H4 (cell line): ENCODE data around the gene SLC22A23. TPM values are rescaled to one million over a fixed set of nuclear protein-coding genes. Genes with fewer than 3 reads are reported as not detected.
A peak's percentile ranks its signal among the peaks of the same experiment; 100 is the strongest.

Experiments
- DNase-seq: peaks from one replicate; pipeline ENCODE4 v3.0.0-alpha.2; 2015; ENCODE audit warnings: low spot score
- total RNA-seq: library from RNA; depleted of rRNA; stranded (reverse); fragments of >200 nt; shearing (Covaris generic); gene quantifications from 2 replicates; pipeline ENCODE4 v1.2.3, GENCODE V29; 2014

The SLC22A23 gene
- total RNA-seq, 1 experiment from 2014 or later, result 1.9 TPM

- no peak for DNase-seq
Measured at GRCh38 chr6:3371222-3371949, 85.5 kb downstream of the SLC22A23 start.

DNA sequence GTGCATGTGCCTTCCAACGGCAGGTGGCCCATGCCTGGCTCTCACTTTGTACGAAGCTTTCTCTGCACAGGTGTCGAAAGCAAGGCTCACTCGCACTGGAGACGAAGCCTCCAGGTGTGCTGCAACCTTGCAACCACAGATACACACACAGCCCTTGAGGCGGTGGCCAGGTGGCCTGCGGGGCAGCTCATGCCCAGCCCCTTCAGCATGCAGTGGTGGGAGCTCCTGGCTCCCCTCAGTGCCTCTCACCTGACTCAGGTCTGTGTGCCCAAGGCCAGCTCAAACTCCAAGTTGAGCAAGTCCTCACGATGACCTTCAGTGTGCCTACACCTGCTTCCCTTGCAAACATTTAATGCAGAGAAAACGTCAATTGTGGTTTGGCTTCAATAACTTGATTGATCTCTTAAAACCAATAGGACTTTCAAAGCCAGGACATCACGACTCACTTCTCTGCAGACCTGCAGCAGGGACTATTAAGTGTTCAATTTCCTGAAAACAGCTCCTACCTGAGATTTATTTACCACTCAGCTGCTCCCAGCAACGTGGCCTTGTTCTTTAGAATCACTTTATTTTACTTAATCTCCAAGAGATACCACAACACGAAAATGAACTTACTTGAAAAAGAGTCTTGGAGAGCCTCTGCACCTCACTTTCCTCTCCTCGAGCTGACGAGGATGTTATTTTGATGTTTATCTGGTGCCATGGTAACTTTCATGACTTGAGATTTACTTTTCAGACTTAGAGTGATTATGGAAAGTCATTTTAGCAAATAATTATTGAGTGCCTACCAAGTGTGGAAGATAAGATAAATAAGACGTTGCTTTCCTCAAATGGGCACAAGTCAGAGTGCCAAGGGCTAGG, 86.3 kb downstream of the SLC22A23 start:
- no peak for DNase-seq

GRCh38 chr6:3369985-3370360, 86.9 kb downstream of the SLC22A23 start:
- DNase-seq, result no peak

- DNase-seq, result no peak
Measured at GRCh38 chr6:3368685-3369084, 88.2 kb downstream of the SLC22A23 start.

GRCh38 chr6:3367630-3368029, 89.2 kb downstream of the SLC22A23 start:
- no peak for DNase-seq

DNA sequence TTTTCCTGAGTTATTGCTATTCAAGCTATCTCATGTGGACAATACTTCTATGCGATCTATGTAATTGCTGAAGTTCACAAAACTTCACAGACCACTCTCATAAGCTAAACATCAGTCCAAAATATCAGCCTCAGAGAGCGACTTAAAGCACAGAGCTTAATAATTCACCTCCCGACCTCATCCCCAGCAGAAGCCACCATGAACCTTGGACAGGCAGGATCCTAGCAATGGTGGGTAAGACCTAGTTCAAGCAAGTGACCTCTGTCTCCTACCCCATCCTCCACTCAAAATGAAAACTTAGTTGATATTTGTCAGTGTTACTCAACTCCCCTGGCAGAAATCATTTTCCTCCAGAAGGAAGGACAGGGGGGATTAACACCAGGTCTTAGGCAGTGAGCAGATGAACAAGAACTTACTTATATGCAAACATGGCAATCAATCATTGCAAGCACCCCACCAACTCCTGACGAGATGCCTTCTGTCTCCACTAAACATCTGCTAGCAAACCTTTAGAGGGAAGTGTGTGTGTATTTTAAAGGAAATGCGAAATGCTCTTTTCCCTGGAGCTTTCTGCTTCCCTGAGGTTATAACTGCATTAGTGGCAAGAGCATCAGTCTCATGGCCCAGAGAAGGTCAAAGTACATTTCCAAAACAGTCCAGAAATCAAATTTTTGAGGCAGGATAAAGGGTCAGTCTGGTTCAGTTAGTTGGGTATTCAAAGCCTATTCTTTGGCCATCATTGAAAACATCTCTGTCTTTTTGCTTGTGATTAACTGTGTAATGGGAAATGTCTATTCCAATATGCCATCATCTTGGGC, 90.0 kb downstream of the SLC22A23 start:
- no peak for DNase-seq

- no peak for DNase-seq
Measured at GRCh38 chr6:3364391-3364790, 92.5 kb downstream of the SLC22A23 start.

DNA sequence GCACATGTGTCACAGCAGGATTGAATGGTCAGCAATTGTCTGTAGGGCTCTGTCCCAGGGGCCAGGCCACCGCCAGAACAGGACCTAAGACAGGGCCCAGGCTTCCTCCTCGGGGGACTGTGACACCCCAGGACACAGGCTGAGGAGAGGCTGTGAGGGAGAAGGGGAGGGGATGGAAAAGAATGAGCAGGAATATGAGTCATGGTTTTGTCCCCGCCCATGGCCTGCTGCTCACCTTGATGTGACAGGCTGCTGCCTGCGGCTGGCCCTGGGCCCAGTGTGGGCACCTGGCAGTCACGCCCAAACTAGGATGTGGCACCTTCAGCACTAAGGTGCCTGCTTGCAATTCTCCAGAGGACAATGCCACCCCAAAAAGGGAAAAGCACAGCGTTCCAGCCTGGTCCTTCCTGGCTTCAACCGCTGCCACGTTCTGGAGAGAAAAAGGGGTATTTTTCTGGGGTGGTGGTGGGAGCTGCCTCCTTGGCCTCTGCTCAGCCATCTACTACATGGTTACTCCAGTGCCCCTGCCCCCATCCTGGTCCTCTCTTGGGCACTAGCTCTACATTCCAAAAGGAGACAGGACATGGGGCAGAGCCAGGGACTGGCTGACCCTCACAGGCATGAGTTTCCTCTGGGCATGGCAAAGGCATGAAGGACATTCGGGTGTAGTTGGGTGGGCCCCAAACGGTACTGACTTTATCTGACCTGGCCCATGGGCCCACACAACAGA, 93.4 kb downstream of the SLC22A23 start:
- DNase-seq, result no peak

DNA sequence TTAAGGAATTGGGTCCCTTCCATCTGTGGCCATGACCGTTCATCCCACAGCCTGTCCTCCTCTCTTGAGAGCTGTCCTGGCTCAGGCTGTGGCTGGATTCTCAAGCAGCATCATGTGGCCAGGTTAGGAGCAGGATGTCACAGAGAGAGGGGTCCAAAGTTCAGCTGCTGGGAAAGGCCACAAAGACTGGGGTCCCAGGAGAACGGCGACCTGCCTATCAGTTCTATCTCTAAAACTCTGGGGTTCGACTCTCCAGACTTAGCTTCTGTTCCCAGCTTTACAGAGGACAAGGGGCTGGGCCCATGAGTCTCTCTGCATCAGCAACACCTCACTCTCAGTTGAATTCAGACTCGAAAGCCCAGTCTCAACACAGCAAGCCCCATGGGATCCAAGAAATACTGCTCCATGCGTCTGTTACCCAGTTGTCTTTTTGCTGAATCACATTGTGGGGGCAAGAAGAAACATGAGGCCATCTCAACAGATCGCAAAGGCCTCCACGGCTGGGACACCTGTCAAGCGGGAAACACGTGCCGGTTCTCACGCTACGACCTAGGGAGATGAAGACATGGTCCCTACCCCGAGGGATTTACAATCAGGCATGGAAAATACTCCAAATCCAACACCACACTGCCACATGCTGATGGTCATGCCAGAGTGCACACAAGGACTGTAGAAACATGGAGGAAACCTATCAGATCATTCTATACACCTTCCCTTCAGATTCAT, 95.4 kb downstream of the SLC22A23 start:
- DNase-seq, result no peak

DNA sequence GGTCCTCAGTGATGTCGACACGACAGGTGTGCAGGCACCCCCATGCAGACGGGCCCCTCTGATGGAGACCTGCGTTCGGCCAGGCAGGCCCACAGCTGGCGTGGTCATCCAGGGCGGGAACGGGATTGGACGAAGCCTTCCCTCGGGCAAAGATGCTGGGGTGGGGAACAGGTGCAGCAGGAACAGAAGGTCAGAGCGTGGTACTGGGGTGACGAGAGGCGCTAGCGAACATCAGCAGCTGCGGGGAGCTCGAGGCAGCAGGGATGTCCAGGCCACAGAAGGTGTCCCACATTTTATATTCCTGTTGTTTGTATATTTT, 96.2 kb downstream of the SLC22A23 start:
- DNase-seq, result no peak

DNA sequence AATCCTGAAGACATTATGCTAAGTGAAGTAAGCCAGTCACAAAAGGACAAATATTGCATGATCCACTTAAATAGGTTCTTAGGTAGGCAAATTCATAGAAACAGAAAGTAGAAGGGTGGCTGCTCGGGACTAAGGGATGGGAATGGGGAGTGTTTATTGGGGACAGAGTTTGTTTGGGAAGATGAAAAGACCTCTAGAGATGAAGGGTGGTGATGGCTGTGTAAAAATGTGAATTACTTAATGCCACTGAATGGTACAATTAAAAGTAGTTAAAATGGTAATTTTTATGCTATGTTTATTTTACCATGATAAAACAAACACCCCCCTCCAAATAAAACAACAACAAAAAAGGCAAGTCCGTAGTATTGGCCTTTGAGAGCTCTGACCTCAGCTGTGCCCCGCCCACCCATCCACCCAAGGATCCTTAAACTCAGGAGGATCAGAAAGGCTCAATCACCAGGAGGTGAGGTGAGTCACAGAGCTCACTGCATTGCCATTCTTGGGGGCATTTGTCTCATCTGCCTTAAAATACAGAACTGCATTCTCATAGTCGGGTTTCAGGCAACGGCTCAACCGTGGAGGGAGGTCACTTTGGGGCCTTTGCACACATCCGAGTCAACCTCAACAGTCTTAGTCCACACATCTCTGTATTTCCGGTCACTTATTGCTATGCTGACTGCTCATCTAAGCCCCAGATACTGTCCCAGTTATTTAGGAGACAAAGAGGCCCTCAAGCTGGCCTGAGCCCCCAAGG, 96.7 kb downstream of the SLC22A23 start:
- no peak for DNase-seq

DNA sequence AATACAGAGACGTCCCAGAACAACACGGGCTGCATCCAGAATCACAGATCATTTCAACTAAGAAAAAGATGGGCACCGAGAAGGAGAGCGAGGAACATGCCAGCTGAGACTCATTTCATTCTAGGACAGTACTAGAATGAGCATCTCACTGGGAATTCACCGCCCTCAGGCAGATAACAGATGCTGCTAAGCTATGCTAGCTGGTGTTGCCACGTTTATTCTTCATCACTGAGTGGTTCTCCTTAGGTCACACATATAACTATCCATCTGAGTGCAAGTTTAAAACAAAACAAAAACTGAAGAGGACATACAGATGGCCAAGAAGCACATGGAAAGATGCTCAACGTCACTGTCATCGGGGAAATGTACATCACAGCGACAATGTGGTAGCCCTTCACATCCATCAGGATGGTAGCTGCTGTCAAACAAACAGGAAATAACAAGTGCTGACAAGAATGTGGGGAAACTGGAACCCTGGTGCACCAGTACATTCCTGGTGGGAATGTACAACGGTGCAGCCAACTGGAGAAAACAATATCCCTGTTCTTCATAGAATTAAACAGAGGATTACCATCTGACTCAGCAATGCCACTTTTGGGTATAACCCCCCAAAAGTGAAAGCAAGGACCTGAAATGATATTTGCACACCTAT, 97.6 kb downstream of the SLC22A23 start:
- DNase-seq, result no peak

GRCh38 chr6:3358413-3359100, 98.3 kb downstream of the SLC22A23 start:
- DNase-seq, result no peak

DNA sequence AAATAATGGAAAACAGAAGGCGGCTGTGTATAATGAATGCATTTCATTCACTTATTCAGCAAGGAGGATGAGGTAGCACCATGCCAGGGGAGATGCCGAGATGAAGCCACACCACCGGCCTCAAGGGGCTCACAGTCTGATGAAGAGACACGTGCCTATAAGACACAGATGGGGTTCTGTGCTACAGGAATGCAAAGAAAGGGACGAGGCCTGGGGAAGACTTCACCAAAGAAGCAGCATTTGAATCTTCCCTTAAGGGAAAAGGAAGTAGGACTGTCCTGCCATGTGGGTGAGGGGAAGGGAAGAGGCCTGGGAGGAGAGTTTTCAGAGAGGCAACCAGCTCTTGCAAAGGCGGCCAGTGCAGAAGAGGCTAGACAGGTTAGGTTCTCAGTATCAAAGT, 99.2 kb downstream of the SLC22A23 start:
- DNase-seq, result no peak

DNA sequence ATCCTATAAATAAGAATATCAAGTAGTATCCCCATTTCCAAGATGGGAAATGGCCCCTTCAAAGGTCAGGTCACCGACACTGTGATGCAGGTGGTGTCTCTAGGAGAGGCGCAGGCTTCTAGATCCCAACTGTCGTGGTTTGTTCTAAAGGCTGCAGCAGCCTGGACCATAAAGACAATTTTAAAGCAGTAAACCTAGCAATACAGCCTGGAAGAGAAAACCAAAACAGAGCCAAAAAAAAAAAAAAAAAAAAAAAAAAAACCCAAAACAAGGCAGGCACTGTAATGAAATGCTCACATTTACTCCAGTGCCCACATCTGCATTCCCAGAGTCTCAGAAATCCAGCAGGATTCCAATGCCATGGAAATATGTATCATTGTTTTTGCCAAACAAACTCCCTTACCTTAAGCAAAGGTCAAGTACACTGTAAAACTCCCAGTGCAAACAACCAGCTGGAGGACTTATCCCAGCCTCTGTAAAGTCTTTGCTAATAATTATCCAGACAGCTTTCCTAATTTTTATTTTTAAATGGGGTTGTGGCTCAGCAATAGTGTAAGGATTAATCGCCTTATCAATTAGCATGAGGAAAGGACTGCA, 99.9 kb downstream of the SLC22A23 start:
- no peak for DNase-seq

GRCh38 chr6:3356056-3356823, 100.6 kb downstream of the SLC22A23 start:
- peak; percentile 63 for DNase-seq

DNA sequence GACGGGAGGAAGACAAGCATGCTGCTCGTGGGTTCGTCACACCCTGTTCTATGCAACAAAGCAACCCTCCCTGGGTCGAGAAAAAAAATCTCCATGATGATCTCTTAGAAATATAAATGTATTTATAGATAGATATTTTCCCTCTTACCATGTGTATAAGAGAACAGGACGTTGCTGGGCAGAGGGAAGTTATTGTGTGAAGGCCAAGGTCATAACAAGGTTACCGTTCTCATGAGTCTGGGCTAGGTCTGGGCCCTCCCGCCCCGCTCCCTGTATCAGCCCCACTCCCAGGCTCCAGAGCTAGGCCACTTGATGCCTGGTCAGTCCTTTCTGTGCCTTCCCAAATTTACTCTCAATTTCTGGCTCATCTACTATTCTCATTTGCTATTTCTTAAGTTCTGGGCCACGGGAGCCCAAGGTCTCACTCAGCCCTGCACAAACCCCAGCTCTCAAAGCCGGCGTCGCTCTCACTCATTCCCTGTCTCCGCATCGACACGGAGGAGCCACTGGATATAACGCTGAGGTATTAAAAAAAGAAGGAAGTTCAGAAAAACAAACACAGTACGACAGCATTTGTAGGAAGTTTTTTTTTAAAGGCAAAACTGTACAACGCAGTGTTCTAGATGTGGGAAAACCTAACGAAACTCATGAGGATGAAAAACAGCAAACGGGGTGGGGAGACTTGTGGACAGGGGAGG, 101.3 kb downstream of the SLC22A23 start:
- no peak for DNase-seq

- DNase-seq, result no peak
Measured at GRCh38 chr6:3355011-3355357, 101.9 kb downstream of the SLC22A23 start.
